GM10847 (cell line): ENCODE measurements around the gene KHDC1.

ENCODE experiments used
- POLR2A ChIP-seq: IDR thresholded peaks from 2 replicates; pipeline ENCODE4 v1.6.1; 2011; ENCODE audit not compliant: insufficient read length; ENCODE audit errors: extremely low read depth

Gene KHDC1, protein sequence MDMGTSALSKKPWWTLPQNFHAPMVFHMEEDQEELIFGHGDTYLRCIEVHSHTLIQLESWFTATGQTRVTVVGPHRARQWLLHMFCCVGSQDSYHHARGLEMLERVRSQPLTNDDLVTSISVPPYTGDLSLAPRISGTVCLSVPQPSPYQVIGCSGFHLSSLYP

DNA sequence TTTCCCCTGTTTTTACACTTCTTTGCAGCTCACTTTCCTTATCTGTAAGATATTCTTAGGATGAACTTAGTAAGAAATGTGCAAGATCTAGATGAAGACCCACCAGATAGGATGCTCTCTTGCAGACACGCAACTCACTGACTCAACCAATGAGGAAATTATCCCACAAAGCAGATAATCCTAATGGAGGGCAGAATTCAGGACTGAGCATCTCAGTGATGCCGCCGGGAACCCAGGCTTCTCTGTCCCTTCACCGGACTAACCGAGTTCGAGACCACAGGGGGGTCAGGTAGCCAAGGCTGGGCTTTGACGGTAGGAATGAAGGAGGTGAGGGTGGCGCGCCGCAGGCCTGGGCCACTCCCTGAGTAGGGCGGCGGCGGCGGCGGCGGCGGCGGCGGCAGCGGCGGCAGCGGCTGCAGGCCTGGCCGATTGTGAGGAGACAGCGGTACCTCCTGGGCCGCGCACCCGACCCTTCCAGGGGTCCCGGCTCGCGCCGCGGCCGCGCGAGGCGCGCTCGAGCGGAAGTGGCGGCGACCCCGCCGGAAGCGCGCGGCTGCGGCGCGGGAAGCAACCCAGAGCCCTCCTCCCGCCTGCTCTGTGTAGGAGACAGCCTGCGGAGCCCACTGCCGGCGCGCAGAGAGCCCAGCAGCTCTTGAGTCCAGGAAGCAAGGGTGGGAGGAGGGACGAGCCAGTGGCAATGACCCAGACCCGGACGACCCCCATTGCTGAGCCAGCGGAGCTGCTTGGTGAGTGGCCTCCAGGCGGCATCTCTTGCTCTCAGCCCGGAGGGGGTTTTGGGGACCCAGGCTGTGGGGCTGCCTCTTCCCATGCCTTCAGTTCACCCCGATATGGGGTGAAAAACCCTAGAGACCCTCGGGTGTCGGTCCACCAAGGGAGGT is at the start of gene KHDC1:
KHDC1 (minus strand) TSS at position 526 of the 899 bp plus-strand sequence. CDS start 20,679 bp downstream, outside the sequence.
- peak; percentile 61 for TF ChIP-seq POLR2A

DNA sequence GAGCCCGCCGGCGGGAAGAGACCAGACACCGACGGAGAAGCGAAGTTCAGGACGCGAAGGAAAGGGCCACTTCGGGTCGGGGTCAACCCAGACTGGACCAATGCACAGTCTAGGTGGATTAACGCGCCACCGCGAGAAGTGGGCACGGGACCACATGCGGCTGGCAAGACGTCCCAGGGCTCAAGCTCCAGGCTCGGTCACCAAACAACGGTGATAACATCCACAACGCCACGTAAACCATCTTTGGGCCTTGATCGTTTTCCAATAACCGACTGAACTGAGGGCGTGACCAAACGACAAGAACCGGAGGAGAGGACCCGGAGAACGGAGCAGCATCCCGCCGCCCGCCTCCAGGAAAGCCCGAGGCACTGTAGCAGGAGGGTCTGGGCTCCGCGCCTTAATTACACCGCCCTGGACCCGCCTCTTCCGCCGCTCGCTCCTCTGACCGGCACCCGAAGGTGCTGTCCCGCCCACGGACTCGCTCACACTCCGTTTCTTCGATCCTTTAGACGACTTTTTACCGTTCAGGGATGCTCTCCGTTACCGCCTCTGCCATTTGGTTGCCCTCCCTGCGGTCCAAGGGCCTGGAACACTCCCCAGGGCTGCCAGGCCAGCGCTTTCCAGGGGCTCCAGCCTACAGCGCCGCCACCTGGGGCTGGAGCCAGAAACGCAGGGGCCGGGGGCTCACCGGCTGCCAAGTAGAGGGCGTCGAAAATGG is 46.9 kb upstream of the KHDC1 start:
- TF ChIP-seq POLR2A, result peak; percentile 58

DNA sequence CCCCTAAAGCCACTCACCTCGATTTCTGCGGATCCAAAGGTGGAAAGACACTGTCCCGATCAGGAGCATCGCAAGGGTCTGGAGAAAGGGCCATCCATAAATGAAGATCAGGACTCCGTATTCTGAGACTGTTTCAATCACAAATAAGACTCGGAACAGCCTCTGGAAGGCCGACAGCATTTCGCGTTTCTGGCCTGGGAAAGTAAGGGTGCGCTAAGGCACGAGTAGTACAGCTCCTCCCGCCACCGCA is 46.5 kb upstream of the KHDC1 start:
- TF ChIP-seq POLR2A, result no peak

DNA sequence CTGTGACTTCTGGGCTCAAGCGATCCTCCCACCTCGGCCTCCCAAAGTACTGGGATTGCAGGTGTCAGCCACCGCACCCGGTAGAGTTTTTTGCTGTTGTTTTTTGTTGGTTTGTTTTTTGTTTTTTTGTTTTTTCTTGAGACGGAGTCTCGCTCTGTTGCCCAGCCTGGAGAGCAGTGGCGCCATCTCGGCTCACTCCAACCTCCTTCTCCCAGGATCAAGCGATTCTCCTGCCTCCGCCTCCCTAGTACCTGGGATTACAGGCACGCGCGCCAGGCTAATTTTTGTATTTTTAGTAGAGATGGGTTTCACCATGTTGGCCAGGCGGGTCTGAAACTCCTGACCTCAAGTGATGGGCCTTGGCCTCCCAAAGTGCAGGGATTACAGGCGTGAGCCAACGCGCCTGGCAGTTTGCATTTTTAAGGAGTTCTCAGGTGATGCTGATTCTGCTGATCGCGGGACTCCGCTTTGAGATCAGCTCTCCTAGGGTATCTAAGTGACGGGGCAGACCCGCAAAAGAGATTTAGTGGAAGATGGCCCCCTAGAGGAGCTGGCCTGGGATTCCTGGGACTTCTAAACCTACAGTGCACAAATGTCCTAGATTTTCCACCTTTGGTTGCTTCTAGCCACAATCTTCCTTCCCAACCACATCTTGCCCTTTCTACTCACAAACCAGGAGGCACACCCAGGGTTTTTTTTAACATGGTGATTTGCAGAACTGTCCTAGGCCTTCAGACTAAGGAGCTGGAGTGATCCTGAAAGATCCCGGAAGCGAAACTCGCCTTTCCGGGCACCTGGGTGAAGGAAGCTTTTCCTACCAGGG is 45.9 kb upstream of the KHDC1 start:
- TF ChIP-seq POLR2A, result no peak

DNA sequence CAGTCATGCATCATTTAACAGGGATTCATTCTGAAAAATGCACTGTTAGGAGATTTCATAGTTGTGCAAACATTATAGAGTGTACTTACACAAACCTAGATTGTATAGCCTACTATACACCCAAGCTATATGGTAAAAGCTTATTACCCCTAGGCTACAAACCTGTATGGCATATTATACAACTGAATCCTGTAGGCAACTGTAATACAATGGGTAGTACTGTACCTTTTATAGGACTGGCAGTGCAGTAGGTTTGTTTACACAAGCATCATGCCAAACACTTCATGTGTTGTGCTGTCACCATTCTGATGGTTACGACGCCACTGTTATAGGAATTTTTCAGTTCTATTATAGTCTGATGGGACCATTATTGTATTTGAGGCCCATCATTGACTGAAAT is 39.3 kb upstream of the KHDC1 start:
- no peak for TF ChIP-seq POLR2A

DNA sequence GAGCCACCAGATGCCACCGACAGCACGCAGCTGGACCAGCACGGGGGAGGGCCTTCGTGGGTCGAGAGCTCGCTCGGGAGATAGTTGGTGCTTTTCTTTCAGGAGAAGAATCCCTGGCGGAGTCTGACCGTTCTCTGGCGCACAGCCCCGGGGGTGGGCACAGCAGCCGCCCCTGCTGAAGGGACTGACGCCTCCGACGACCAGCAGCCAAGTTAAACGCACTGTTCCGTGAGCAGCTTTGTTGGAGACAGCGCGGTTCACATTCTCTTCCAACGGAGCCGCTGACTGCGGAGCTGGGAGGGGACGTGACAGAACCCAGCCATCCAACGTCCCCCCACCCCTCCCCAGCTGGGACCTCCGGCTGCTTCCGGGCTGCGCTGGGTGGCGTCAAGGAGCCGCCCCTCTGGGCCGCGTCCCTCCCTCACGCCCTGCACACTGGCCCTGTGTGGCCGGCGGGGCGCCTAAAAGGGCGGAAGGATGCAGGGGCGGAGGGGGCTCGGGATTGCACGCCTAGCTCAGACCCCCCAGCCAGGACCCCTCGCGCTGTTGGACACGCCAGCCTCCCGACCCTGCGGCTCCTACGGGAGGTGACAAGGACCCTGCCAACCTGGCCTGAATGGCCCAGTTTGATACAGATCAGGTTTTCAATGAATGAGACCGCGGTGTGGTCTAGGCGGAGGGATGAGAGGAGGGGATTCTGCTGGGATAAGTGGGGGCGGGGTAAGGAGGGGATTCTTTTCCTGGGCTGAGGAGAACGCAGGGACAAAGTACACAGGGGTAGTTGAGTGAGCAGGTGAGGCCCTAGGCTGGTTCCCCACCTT is 36.4 kb upstream of the KHDC1 start:
- TF ChIP-seq POLR2A, result no peak

DNA sequence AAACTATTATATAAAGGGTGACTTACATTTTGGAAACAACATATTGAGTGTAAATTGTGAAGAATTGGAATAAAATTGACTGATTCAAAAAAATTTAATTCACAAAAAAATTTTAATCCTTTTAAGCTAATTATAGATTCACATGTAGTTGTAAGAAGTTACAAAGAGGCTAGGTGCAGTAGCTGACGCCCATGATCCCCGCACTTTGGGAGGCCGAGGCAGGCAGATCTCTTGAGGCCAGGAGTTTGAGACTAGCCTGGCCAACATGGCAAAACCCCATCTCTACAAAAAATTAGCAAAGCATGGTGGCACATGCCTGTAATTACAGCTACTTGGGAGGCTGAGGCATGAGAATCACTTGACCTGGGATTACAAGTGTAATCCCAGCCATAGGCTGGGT is 30.3 kb upstream of the KHDC1 start:
- TF ChIP-seq POLR2A, result no peak

DNA sequence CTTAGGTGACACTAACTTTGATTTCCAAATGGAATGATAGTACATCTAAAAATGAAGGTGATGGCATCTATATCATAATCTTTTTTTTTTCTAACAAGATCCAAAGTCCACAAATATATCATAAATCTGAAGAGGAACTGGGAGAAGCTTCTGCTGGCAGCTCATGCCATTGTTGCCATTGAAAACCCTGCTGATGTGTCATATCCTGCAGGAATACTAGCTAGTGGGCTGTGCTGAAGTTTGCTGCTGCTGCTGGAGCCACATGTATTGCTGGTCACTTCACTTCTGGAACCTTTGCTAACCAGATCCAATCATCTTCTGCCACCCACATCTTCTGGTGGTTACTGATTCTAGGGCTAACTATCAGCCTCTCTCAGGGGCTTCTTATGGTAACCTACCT is 27.4 kb upstream of the KHDC1 start:
- TF ChIP-seq POLR2A, result no peak

DNA sequence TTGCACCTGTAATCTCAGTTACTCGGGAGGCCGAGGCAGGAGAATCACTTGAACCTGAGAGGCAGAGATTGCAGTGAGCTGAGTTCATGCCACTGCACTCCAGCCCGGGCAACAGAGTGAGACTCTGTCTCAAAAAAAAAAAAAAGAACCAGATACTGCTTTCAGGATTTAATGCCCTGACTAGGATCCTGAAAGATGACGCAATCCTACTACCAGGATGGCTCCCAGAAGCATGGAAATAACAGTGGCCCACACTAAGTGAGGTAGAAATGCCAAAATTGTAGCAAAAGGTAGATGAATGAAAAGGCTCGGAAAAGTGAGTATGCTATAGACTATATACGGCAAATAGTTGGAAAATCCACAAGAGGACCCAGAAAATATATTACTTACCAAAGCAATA is 23.8 kb upstream of the KHDC1 start:
- no peak for TF ChIP-seq POLR2A

DNA sequence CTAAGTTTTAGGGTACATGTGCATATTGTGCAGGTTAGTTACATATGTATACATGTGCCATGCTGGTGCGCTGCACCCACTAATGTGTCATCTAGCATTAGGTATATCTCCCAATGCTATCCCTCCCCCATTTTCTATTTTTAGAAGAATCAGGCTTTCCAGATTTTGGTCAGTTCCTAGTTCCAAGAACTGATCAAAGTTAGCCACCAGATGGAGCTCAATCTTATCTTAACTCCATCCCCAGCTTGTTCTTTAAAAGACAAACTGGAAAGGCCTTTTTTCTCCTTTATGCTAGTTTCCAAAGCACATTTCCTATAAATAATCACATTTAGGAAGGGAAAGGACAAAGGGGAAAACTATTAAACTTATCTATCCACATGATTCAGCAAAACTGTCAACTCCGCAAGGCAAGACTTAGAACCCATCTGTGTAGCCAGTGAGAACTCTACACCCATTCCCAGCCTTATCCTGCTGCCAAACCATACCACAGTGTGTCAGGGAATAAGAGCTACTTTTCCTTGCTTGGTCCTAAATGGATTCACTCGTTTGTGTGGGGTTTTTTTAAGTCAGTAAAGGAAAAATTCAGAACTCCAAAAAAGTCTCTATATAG is 22.8 kb upstream of the KHDC1 start:
- no peak for TF ChIP-seq POLR2A

DNA sequence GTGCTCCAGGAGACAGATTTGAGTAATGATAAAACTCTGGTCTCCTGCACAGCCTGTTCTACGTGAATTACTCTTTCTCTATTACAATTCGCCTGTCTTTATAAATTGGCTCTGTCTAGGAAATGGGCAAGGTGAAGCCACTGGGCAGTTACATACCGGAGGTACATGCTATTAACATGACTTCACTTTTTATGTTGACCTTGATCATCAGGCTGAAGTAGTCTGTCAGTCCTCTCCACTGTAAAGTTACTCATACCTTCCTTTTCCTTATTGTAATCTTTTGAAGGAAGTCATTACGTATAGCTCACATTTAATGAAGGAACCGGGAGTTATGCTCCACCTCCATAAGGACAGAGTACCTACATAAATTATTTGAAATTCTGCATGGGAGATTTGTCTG is 19.9 kb upstream of the KHDC1 start:
- no peak for TF ChIP-seq POLR2A

DNA sequence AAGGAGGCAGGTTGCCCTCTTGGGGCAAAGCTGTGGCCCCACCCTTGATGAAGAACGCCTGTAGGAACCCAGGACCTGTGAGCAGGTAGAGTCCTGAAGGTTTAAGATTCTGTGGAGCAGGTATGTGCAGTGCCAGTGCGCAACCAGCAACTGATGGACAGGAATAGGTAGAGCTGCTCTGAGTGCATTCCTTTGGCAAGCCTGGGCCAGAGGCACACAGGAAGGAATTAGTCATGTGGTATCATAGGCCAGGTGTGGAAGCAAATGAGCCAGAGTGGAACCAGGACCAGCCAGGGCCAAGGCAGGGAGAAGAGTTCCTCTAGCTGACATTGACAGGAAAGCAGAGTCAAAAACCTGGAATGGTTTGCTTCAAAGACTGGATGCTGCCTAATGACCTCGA is 1.4 kb upstream of the KHDC1 start:
- TF ChIP-seq POLR2A, result no peak

DNA sequence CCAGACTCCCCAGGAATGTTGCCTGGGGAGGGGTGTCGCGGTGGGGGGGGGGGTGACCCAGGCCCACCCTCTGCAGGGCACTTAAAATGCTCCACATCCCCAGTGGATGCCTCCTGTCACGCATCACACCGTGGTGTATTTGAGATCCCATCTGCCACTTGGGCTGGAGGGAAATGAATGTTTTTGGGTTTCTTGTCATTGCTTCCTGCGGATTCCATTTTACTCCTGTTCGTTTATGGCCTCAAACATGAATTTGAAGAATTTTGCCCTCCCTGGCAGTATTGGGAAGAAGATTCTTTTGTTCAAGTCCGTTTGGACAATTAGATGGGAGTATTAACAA is 544 bp upstream of the KHDC1 start:
- no peak for TF ChIP-seq POLR2A

DNA sequence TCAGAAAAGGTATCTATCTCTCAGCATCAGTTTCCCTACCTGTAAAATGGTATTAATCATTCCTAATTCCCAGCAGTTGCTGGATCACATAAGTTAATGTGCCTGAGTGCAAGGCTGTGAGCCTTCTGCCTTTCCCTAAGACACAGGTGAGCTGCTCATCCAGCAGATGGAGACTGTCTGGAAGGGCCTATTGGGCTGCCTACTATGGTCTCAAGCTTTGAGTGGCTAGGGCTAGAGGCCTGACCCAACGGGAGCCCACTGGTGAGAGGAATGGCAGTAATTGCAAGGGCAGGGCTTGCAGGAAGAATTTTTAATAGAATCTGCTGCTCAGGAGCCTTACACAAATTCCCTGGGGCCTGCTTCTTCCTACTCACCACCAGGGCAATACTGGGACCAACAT is 4.3 kb downstream of the KHDC1 start:
- TF ChIP-seq POLR2A, result no peak

DNA sequence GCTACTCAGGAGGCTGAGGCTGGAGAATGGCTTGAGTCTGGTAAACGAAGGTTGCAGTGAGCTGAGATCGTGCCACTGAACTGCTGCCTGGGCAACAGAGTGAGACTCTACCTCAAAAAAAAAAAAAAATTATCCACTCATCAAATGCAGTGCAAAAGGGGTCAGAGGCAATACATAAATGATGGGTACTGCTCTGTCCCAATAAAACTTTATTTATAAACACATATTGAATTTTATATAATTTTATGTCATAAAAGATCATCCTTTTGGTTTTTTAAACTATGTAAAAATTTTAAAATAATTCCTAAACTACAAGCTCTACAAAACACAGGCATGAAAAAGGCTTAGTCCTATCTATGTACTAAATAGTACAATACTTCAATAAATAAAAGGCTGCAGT is 10.3 kb downstream of the KHDC1 start:
- no peak for TF ChIP-seq POLR2A

DNA sequence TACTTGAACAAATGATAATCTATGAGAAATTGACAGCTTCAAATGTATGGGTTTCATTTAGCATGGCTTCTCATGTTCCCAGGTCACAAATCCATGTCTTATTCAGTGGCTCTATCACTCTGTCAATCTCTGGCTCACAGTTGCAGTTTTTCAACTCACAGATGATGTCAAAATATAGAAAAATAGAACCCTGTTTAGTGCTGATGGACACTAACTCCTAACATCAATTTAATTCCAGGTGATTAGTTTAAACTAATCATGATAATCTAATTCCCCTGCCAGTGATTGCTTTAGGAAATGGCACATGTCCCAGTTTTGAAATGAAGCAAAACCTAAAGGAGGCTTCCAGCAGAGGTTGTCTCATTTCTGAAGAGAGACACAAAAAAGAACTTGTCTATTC is 13.0 kb downstream of the KHDC1 start:
- no peak for TF ChIP-seq POLR2A
